Activated CD8-positive, alpha-beta memory T cell treated with anti-CD3 and anti-CD28 coated beads for 4 hours (primary cell): ENCODE data around the gene LSM14A.
"Not testable (repeated sequence)": the region's sequence is repeated elsewhere in the genome, so short reads cannot be mapped to it uniquely, and the experiment has no call there.

Source experiments
- DNase-seq, 2 donors: peaks; one replicate each; pipeline ENCODE4 v3.0.0-alpha.2; 2020; ENCODE audit warnings: low read depth in 2 of 2

LSM14A gene

GRCh38 chr19:34189917-34190425 lies 17.7 kb downstream of the LSM14A start:
- no peak for DNase-seq

- no peak for DNase-seq
Observed at GRCh38 chr19:34191355-34191962, 19.2 kb downstream of the LSM14A start.

GRCh38 chr19:34193439-34193838 lies 21.1 kb downstream of the LSM14A start:
- DNase-seq, result no peak

GRCh38 chr19:34193876-34194275 lies 21.6 kb downstream of the LSM14A start:
- no peak for DNase-seq

GRCh38 chr19:34201133-34201532 lies 28.8 kb downstream of the LSM14A start:
- no peak for DNase-seq

- DNase-seq, result not testable (repeated sequence)
Observed at GRCh38 chr19:34205324-34205723, 33.0 kb downstream of the LSM14A start.

- DNase-seq, result no peak
Observed at GRCh38 chr19:34208291-34208884, 36.1 kb downstream of the LSM14A start.

- DNase-seq, result no peak
Observed at GRCh38 chr19:34209726-34210125, 37.4 kb downstream of the LSM14A start.

GRCh38 chr19:34213283-34213682 lies 41.0 kb downstream of the LSM14A start:
- DNase-seq, result no peak

GRCh38 chr19:34214040-34214439 lies 41.7 kb downstream of the LSM14A start:
- no peak for DNase-seq

GRCh38 chr19:34215006-34215665 lies 42.8 kb downstream of the LSM14A start:
- DNase-seq, result no peak

- DNase-seq, result no peak
Observed at GRCh38 chr19:34215666-34216038, 43.3 kb downstream of the LSM14A start.

GRCh38 chr19:34216745-34217219 lies 44.5 kb downstream of the LSM14A start:
- not testable (repeated sequence) for DNase-seq

GRCh38 chr19:34217952-34218817 lies 45.9 kb downstream of the LSM14A start:
- peak; percentile 14 to 46 for DNase-seq

- no peak for DNase-seq
Observed at GRCh38 chr19:34218818-34219164, 46.5 kb downstream of the LSM14A start.

- DNase-seq, result peak; percentile 17 to 23
Observed at GRCh38 chr19:34220472-34221063, 48.3 kb downstream of the LSM14A start.

- DNase-seq, result no peak
Observed at GRCh38 chr19:34222386-34222785, 50.1 kb downstream of the LSM14A start.

- DNase-seq, result no peak
Observed at GRCh38 chr19:34224996-34225658, 52.8 kb downstream of the LSM14A start.

- no peak for DNase-seq
Observed at GRCh38 chr19:34225659-34226015, 53.3 kb downstream of the LSM14A start.

GRCh38 chr19:34226036-34226435 lies 53.7 kb downstream of the LSM14A start:
- no peak for DNase-seq

- no peak for DNase-seq
Observed at GRCh38 chr19:34228347-34228746, 56.0 kb downstream of the LSM14A start.
